Transverse colon (tissue), 4 donors: ENCODE measurements around the gene RAB6D. TPM values are rescaled to one million over a fixed set of nuclear protein-coding genes. Genes with fewer than 3 reads are reported as not detected.

Experiments used
- total RNA-seq, 4 donors: library from RNA; depleted of rRNA; stranded (reverse); fragments of >200 nt; gene quantifications; one replicate each; pipeline ENCODE4 v1.1.0, GENCODE V29; 2016

The RAB6D gene
- total RNA-seq, 4 donors from 2014 or later: 1.00 to 2.5 (median 2.0) TPM

Other genes with a start within 250 kb of the RAB6D start
- gene POTEE, start 154.6 kb downstream of the RAB6D start, total RNA-seq: not detected
- not detected for gene TUBA3D, start 112.0 kb upstream of the RAB6D start, total RNA-seq
- gene MZT2A, start 128.2 kb upstream of the RAB6D start, total RNA-seq: 10 to 100 TPM; 13.5 to 85.3 (median 43.4) TPM
- gene CCDC74A, start 163.7 kb upstream of the RAB6D start, total RNA-seq: 10 to 100 TPM in 1 of 4 donors, 1 to 10 TPM in 2, not detected in 1; 1.8 to 10.9 (median 4.4) TPM